HG02571 (cell line): ENCODE measurements around the gene IMMP2L.

Experiments used
- ATAC-seq: cut with Tn5 transposase; IDR thresholded peaks from one replicate; pipeline ENCODE4 v1.9.1; 2021; ENCODE audit warnings: mild to moderate bottlenecking, moderate library complexity; ENCODE audit not compliant: unreplicated experiment

Gene IMMP2L

DNA sequence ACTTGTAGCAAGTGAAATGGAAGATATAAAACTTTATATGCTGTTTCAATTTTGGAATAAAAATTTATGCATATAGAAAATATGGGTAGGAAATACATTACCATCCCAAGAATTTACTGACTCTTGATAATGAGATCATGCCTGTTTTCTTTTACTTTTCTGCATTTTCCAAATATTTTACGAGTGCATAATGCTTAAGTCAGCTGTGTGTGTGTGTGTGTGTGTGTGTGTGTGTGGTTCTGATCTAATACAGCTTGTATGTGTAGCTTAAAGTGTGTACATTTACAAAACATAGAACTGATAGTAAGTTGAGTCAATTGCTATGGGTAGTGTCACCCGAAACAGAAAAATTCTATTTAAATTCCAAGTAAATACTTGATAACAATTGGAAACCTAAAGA, 787.2 kb downstream of the IMMP2L start:
- no peak for ATAC-seq

DNA sequence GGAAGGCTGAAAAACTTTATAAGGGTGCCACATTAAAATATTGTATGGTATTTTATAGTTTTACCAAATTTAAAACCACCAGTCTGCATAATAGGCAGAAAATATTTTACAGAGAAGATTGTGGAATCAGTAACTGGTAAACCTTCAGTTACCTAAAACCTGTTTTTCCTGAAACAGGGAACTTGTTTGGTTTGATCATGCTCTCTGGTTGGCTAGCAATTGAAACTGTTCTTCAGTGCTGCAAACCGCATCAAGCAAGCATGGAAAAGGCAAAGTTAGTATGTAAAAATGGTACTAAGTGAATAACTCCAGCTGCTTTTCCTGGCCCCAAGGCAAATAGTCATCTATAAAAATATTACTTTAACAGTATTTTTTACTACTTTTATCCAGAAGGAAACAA, 788.2 kb downstream of the IMMP2L start:
- ATAC-seq = no peak

DNA sequence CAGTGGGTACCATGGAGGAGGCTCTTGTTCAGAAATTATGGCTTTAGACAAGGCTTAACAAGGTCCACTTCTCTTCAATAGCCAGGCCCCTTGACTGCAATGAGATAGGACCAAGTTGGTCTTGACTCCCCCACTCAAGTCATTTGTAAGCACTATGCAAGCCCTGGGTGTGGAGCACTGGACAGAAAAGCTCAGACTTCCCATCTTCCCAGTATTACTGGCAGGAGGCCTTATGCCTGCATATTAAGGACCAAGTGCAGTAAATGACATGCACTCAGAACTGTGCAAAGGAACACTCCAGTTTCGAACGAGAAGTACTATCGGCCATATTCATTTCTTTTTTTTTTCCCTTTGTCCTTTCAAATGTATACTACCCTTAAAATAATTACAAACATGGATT, 789.7 kb downstream of the IMMP2L start:
- no peak for ATAC-seq

DNA sequence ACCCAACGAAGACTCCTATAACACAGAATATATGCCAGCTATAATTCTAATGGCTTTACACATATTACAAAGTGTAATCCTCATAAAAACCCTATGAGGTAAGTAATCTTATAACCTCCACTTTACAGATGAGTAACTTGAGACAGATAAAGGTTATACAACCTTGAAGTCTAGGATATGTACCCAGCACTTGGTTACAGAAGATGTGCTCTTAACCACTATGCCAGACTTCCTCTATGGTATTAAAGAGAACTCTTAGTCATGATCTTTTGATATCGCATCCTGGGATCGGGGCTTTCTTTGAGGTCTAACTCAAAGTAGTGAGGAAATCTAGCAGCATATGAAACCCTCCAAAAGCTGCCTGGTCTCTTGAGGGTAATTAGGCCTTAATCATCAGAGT, 790.6 kb downstream of the IMMP2L start:
- no peak for ATAC-seq

DNA sequence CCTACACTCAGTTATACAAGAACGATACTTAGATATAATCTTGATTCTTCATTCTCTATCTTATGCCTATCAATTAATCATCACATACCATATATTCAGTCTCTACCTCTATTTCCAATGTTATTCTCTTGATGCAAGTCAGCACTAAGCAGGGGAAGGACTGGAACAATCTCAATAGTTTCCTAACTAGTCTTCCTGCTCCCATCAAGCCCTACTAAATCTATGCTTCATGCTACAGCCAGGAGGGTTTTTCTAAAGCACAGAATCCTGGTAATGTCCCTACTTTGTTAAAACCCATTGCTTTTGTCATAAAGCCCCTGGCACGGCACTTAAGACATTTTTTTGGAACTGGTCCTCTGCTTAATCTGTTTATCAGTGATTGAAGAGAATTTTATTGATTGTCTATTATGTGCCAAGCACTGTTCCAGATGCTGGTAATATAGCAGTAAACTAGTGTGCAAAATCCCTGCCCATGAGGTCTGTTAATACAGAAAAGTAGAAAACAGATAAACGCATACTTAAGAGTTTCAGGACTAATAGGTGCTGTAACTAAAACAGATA, 794.7 kb downstream of the IMMP2L start:
- no peak for ATAC-seq

DNA sequence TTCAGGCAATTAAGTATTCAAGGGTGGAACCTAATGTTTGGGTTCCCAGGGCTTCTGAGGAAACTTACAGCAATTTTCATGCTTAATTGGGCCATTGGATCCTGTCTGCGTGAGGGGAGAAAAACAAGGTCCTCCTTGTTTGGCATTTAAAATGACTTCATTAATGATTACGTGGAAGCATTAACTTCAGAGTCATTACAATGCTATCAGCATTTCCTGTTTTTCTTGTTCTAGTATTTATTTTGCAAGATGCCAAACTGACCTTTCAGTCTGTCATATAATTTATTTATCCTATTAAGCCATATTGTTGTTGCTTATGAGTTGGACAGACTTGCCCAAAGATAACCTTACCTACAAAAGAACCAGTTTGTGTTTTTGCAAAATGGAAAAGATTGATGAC, 795.4 kb downstream of the IMMP2L start:
- ATAC-seq = no peak

DNA sequence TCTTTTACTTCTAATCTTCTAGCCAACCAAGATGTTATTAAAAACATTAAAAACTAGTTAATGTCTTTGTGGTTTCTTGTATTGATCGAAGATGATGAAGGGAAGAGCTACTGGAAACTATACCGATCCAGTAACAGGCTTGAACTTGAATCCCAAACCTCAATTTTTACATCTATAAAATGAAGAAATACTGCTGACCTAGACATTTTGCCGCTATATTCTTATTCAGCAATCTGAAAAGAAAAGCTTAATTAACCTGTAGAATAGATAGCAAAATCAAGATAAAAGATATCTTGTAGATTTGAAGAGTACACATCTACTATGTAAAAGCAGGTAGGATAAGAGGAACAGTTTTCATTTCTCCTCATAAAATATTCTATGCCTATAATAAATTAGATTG, 797.4 kb downstream of the IMMP2L start:
- no peak for ATAC-seq

DNA sequence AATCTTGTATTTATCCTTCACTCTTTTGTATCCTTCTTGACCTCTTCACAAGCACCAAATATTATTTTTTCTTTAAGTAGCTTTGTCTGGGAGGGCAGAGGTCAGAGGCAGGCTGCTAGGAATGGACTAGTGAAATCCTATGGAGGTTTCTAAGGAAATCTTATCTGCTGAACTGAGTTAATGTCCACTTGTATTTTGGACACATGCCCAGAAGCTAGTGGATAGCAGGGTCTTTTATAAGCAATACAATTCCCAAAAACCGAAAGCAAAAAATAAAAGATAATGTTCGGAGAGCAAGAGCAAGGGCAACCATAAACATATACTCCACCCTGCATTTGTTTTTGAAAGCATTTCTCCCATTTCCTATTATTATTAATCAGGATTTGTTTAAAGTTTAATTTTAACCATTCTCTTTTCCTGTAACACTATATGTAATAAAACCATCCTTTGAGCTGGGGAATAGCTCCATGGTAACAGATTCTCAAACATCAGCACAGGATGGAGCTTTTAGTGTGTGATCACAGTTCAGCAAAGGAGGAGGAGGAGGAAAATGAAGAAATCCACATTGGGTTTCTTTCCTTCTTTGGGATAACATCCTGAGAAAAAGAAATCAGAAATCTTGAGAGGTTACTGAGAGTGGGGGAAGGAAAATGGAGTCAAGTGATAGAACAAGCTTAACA, 799.6 kb downstream of the IMMP2L start:
- no peak for ATAC-seq

DNA sequence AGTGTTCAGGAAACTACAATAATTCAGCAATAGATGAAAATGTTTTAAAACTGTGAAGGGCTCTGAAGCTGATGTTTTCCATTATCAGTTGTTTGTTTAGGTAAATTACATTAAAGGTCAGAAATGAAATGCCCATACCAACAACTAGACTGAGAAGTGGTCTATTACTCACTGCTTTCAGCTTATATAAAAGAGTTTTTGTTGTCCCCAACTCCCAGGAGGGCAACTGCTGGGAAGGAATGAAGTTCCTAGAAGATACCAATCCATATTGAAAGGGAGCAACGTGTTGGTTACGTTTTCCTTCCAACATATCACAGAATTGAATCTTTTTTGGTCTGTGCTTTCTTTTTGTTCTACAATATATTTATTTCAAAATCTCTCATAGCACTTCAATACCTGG, 802.0 kb downstream of the IMMP2L start:
- no peak for ATAC-seq

DNA sequence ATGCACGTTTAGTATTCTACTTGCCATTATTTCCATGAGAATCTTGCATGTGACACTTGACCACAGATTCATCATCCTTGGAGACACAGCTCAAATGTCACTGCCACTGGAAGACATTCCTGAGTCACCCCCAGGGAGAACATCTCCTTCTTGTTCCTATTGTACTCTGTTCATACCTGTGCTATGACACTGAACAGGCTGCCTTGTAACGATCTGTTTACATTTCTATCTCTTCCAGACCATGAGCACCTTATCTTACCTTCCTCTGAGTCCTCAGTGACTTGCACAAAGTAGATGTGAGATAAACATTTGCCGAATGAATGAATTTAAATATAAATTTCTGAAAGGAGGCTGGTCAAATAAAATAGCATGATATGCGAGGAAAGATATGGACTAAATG, 803.2 kb downstream of the IMMP2L start:
- ATAC-seq = no peak

DNA sequence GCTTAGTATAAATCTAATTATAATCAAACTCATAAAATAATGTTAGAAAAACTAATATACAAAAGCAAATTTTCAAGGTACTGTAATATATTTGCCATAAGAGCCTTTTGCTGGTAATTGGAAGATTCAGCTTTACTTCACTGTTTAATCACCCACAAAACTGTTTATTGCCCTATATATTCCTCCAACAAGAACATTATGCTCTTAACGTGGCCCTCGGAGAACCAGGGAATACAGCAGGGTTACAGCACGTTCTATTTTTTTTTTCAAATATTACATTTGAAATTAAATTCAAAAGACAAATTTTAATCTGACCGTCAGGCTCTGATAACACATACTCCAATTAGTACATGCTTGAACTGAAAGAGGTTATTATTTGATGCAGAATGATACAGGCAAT, 807.6 kb downstream of the IMMP2L start:
- no peak for ATAC-seq

DNA sequence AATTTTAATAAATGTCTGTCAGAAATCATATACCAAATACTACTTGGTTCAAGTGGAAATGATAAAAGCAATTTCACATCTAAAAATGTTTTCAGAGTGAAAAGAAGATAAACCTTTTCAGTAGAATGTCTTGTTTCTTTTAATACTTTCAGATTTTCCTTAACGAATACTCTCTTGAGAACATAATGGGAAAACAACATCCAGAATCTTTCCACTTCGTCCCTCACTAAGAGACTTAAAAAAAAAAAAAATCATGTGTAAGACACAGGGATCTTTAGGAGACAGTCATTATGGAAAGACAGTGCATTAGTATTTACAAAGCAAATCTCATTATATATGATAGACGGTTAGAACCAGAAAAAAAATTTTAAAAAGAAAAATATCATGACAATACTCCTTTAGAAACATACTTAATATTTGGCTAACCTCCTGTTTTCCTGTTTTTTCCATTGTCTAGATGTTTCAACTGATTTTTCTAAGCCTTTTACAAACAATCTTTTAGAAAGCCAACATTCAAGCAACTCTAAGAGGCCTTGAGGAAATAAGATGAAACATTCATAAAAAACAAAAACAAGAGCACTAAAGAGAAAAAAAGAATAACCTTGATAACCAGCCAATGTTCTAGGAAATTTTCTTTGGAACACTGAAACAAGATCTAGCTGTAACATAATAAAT, 811.2 kb downstream of the IMMP2L start:
- no peak for ATAC-seq

DNA sequence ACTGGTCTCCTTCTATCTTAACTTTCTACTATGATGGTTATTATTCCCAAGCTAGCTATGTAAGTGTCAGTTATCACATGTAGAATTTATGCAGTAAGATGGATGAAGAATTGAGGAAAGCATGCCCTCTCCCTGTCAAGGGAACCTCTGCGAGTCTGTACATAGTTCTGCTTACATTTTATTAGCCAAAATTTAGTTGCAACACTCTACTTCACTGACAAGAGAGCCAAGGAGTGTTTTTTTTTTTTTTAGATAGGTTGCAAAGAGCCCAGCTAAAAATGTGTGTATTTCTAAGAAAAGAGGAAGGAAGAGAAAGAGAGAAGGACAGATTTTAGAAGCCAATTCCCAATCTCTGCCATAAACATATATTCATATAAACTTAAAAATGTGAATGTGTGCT, 829.1 kb downstream of the IMMP2L start:
- no peak for ATAC-seq

DNA sequence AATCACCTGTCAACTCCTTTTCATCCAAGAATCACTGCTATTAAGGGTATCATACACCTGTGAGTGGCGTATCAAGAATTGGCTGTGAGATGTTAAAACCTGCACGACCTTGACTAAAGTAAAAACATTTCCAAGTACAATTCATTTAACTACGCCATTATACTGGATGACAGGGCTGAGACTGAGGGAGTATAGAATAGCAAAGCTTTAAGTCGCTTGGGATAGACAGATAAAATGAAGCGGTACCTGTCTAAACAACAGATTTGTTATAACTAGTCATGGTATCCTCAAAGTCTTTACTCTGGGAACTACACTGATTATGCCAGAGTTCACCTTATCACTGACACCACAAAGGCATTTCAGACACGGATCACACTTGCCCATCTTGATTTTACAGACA, 837.5 kb downstream of the IMMP2L start:
- ATAC-seq = no peak

DNA sequence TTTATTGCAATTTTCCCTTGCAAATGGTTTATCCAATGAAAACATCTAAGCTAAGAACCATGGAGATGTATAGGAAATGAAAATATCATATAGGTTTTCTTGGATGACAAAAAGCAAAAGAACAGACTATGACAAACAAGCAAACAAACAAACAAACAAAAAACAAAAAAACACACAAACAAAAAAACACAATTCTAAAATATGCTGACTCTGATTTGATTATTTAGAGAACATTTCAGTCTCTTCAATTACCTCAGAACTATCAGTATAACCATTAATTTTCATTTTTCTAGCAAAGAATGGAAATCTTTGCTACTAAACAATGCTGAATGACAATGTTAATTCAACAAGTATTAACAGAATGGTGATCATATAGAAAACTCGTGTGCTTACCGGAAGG, 840.9 kb downstream of the IMMP2L start:
- no peak for ATAC-seq

DNA sequence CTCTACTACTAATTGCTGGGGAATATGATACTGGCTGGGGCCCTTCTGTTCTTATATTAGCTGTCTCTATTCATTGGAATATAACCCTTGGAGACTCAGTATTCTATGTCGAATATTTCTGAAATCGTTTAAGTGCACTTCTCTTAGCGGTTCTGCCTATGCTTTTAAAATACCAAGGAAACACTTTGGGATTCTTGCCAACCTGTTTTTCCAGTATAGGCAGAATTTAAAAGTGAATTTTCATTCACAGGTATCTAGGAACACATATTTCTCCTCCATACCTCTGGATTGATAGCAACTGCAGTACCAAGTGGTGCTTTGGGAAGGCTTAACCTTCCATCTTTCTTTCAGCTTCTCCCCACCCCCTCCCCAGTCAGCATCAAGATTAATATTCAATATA, 841.7 kb downstream of the IMMP2L start:
- ATAC-seq = no peak

DNA sequence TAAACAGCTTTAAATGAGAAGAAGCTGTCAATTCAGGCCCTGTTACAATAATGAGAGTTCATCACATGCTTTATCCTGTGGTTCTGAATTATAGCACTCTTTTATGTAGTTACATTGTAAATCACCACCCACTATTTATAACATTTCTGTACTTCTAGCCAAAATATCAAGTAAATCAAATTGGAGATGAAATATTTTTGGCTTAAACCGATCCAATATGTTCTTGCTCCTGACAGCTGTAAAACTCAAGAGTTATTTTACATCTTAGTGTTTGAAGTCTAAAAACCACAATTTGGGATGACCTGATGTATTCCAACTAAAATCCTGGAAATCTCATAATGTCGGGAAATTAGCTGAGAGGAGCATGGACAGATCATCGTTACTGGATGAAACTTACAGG, 842.6 kb downstream of the IMMP2L start:
- no peak for ATAC-seq

DNA sequence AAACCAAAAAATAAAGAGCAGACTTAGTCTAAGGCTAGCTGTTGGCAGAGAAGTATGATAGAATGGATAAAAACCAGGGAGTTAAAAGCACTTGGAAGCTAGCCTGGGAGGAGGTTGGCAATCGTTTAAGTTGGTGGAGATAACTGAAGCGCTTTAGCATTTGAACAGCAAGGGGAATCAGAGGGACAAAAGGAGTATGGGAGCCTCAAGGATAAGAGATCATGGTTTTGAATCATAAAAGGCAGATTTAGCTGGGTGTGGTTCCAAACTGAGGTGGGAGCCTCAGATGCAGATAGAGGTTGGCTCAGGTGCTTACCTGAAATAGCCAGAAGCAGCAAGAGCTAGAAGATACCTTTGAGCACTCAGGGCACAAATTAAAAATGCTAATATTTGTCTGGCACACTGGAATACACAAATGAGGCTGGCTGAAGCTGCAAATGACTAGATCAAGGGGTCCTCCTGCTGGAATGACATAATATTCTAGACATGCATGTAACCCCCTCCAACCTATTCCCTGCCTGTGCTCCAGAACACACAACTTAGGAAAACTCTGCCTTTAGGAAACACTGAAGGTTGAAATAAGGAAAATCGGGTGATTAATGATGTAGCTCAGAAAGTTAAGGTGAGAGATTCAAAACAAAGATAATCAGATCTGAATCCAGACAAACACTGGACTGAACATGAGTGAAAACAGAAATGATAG, 843.6 kb downstream of the IMMP2L start:
- no peak for ATAC-seq

DNA sequence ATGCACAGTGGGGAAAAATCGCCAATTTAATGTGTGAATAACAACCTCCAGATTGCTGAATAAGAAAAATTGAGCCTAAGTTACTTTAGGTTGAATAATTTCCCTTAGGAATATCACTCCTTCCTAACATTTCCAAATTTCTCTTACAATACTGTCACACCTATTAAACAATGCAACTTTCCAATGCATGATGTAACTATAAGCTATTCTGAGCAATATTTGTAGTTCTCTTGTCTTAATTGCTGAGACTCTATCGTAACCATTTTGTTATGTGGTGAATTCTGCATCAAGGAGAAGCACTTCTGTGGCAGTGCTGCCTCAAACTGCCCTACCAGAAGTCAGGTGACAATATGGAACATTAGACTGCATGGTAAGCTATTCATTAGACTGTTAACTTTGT, 858.1 kb downstream of the IMMP2L start:
- no peak for ATAC-seq

DNA sequence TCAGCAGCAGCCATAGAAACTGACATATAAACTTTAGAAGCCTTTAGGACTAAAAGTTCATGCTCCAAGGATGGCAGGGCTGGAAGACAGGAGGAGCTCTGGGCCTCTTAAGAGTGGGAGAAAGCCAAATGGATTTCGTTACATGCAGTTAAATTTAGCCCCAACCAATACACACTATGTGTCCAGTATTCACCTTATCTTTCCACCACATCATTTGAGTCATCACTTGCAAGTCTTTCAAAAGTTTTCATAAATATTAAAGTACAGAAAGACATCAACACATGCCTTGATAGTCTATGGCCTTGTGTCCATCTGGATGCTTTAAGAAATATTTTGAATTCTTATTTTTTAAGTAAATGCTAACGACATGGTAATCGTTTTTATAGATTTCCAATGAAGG, 863.7 kb downstream of the IMMP2L start:
- no peak for ATAC-seq

DNA sequence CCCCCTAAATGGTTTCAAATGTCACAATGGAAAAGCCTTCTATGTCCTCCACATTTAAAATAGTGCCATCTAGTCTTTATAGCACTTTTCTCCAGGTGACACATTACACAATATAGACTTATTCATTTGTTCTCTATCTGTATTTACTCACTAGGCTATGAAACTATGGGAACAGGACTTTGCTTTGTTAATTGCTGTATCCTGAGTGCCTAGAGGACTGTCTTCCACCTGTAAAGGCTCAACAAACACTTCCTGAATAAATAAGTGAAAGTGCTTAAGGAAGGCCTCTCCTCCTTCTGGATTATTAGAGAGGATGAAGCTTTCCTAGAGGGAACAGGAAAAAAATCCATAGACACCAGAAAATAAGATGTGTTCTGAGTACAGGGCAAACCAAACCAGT, 868.9 kb downstream of the IMMP2L start:
- ATAC-seq = no peak

DNA sequence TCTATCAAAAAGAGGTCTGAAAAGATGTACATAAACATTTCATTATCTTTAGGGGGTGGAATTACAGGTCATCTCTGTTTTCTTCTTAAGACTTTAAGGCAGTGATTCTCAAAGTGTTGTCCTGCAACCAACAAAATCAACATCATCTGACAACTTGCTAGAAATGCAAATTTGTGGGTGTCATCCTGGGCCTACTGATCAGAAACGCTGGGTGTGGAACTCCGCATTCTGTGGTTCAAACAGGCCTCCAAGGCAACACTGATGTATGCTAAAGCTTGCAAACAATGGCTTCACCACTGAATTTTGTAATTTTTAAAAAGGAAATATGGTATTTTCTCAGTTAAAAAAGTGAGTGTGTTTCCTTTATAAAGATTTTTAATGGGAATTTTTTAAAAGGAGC, 873.4 kb downstream of the IMMP2L start:
- ATAC-seq = no peak
